H1 (cell line): ENCODE data around the gene CD300LB. TPM values are rescaled to one million over a fixed set of nuclear protein-coding genes. Genes with fewer than 3 reads are reported as not detected.

Experiments used
- SP4 ChIP-seq: IDR thresholded peaks from 2 replicates; pipeline ENCODE4 v1.6.1; 2012; ENCODE audit warnings: low read length, inconsistent platforms
- TBP ChIP-seq: IDR thresholded peaks from 2 replicates; pipeline ENCODE4 v1.6.1; 2011; ENCODE audit warnings: low read depth, low read length, improper control_type of control experiment
- TEAD4 ChIP-seq: IDR thresholded peaks from 2 replicates; pipeline ENCODE4 v1.6.1; 2012; ENCODE audit warnings: low read depth, low read length, inconsistent platforms, mixed read lengths
- polyA plus RNA-seq, 7 experiments: library from polyadenylated mRNA; depleted of rRNA in 3 of 7; stranded (reverse) in 5 of 7; unstranded in 2 of 7; fragments of >200 nt in 5 of 7; fragments of 200-250 nt in 2 of 7; gene quantifications; 1 replicate in 5 of 7; 2 replicates in 1 of 7; 4 replicates in 1 of 7; pipeline versions ENCODE4 v1.2.1 to v1.2.3, GENCODE V29; 2011 to 2013; ENCODE audit warnings: missing spikeins in 2 of 7, mixed read lengths in 2 of 7
- total RNA-seq: library from RNA; stranded (reverse); fragmentation: NEBNext Ultra II Directional; extraction: Animal tissue kit (Norgen Biotek cat#: 25700); gene quantifications from 2 replicates; pipeline ENCODE4 v1.2.1, GENCODE V29; 2021
- TF ChIP-seq, protein P1 (sequence below): fragments of 300-600 bp; sonication (generic); IDR thresholded peaks from 2 replicates; pipeline ENCODE4 v1.7.1; 2012; ENCODE audit warnings: low read length, moderate library complexity, mild to moderate bottlenecking, inconsistent platforms; ENCODE audit not compliant: insufficient replicate concordance
- TF ChIP-seq, protein P2 (sequence below): IDR thresholded peaks from 2 replicates; pipeline ENCODE4 v1.6.1; 2012; ENCODE audit warnings: inconsistent platforms

Gene CD300LB
- total and polyA plus RNA-seq, 2 of the 8 experiments (the other 6 are each of a cell fraction or from before 2014, with no cell fraction given) = not detected

DNA sequence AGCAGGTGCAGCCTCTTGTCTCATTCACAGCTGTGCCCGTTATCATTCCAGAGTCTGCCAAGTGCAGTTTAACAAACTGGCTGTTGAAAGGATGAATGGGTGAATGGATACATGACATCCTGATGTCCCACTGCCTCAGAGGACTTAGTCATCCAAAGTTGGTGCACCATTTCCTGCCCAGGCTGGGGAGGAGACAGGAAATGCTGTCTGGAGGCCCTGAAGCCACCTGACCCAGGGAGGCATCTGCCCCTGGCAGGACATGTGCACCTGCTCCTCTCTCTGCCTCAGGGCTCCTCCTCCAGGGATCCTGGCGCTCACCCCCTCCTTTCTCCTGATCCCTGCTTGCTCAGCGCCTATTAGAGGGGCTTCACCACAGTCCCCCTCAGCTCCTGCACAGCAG, 16.5 kb upstream of the CD300LB start (continued):
- TF ChIP-seq, protein P1, sequence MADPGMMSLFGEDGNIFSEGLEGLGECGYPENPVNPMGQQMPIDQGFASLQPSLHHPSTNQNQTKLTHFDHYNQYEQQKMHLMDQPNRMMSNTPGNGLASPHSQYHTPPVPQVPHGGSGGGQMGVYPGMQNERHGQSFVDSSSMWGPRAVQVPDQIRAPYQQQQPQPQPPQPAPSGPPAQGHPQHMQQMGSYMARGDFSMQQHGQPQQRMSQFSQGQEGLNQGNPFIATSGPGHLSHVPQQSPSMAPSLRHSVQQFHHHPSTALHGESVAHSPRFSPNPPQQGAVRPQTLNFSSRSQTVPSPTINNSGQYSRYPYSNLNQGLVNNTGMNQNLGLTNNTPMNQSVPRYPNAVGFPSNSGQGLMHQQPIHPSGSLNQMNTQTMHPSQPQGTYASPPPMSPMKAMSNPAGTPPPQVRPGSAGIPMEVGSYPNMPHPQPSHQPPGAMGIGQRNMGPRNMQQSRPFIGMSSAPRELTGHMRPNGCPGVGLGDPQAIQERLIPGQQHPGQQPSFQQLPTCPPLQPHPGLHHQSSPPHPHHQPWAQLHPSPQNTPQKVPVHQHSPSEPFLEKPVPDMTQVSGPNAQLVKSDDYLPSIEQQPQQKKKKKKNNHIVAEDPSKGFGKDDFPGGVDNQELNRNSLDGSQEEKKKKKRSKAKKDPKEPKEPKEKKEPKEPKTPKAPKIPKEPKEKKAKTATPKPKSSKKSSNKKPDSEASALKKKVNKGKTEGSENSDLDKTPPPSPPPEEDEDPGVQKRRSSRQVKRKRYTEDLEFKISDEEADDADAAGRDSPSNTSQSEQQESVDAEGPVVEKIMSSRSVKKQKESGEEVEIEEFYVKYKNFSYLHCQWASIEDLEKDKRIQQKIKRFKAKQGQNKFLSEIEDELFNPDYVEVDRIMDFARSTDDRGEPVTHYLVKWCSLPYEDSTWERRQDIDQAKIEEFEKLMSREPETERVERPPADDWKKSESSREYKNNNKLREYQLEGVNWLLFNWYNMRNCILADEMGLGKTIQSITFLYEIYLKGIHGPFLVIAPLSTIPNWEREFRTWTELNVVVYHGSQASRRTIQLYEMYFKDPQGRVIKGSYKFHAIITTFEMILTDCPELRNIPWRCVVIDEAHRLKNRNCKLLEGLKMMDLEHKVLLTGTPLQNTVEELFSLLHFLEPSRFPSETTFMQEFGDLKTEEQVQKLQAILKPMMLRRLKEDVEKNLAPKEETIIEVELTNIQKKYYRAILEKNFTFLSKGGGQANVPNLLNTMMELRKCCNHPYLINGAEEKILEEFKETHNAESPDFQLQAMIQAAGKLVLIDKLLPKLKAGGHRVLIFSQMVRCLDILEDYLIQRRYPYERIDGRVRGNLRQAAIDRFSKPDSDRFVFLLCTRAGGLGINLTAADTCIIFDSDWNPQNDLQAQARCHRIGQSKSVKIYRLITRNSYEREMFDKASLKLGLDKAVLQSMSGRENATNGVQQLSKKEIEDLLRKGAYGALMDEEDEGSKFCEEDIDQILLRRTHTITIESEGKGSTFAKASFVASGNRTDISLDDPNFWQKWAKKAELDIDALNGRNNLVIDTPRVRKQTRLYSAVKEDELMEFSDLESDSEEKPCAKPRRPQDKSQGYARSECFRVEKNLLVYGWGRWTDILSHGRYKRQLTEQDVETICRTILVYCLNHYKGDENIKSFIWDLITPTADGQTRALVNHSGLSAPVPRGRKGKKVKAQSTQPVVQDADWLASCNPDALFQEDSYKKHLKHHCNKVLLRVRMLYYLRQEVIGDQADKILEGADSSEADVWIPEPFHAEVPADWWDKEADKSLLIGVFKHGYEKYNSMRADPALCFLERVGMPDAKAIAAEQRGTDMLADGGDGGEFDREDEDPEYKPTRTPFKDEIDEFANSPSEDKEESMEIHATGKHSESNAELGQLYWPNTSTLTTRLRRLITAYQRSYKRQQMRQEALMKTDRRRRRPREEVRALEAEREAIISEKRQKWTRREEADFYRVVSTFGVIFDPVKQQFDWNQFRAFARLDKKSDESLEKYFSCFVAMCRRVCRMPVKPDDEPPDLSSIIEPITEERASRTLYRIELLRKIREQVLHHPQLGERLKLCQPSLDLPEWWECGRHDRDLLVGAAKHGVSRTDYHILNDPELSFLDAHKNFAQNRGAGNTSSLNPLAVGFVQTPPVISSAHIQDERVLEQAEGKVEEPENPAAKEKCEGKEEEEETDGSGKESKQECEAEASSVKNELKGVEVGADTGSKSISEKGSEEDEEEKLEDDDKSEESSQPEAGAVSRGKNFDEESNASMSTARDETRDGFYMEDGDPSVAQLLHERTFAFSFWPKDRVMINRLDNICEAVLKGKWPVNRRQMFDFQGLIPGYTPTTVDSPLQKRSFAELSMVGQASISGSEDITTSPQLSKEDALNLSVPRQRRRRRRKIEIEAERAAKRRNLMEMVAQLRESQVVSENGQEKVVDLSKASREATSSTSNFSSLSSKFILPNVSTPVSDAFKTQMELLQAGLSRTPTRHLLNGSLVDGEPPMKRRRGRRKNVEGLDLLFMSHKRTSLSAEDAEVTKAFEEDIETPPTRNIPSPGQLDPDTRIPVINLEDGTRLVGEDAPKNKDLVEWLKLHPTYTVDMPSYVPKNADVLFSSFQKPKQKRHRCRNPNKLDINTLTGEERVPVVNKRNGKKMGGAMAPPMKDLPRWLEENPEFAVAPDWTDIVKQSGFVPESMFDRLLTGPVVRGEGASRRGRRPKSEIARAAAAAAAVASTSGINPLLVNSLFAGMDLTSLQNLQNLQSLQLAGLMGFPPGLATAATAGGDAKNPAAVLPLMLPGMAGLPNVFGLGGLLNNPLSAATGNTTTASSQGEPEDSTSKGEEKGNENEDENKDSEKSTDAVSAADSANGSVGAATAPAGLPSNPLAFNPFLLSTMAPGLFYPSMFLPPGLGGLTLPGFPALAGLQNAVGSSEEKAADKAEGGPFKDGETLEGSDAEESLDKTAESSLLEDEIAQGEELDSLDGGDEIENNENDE = no peak
- TF ChIP-seq, protein P2, sequence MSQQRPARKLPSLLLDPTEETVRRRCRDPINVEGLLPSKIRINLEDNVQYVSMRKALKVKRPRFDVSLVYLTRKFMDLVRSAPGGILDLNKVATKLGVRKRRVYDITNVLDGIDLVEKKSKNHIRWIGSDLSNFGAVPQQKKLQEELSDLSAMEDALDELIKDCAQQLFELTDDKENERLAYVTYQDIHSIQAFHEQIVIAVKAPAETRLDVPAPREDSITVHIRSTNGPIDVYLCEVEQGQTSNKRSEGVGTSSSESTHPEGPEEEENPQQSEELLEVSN = no peak
- TF ChIP-seq TBP (no peak), TEAD4 (no peak), SP4 (no peak)
